SK-N-SH treated with all-trans-retinoic acid at 6 μM for 48 hours (cell line): Measurements from ENCODE around the gene EDEM3.

Experiments
- ATAC-seq: fragments of 200-7000 bp; cut with Tn5 transposase; 3 replicates; pipeline ENCODE4 v1.9.1; 2020; ENCODE audit warnings: mild to moderate bottlenecking, moderate library complexity
- ARNTL ChIP-seq: fragments of 450-650 bp; formaldehyde crosslinking; IDR thresholded peaks from 2 replicates; pipeline ENCODE4 v1.5.0; 2020; ENCODE audit warnings: low read depth, mild to moderate bottlenecking, moderate library complexity, borderline replicate concordance
- BACH2 ChIP-seq: fragments of 250-450 bp; sonication (Bioruptor Pico); IDR thresholded peaks from 2 replicates; pipeline ENCODE4 v1.9.0; 2021; ENCODE audit warnings: mild to moderate bottlenecking, borderline replicate concordance
- CREB5 ChIP-seq: fragments of 250-450 bp; sonication (Bioruptor Pico); IDR thresholded peaks from 2 replicates; pipeline ENCODE4 v1.5.1; 2020; ENCODE audit warnings: low read depth, mild to moderate bottlenecking, moderate library complexity
- CSDC2 ChIP-seq: fragments of 250-450 bp; sonication (Bioruptor Pico); IDR thresholded peaks from 2 replicates; pipeline ENCODE4 v1.5.0; 2020; ENCODE audit warnings: mild to moderate bottlenecking, moderate library complexity
- CSRNP3 ChIP-seq: fragments of 250-450 bp; sonication (Bioruptor Pico); IDR thresholded peaks from 2 replicates; pipeline ENCODE4 v1.5.1; 2021; ENCODE audit warnings: mild to moderate bottlenecking, moderate library complexity
- ESRRG ChIP-seq: fragments of 250-450 bp; sonication (Bioruptor Pico); IDR thresholded peaks from 2 replicates; pipeline ENCODE4 v1.6.1; 2021; ENCODE audit warnings: mild to moderate bottlenecking
- GLIS3 ChIP-seq: fragments of 250-450 bp; sonication (Bioruptor Pico); IDR thresholded peaks from 2 replicates; pipeline ENCODE4 v1.5.0; 2020; ENCODE audit warnings: mild to moderate bottlenecking, moderate library complexity
- ISL1 ChIP-seq: fragments of 250-450 bp; sonication (Bioruptor Pico); IDR thresholded peaks from 2 replicates; pipeline ENCODE4 v2.1.2; 2022; ENCODE audit warnings: mild to moderate bottlenecking, moderate library complexity
- OSR1 ChIP-seq: fragments of 250-450 bp; sonication (Bioruptor Pico); IDR thresholded peaks from 2 replicates; pipeline ENCODE4 v1.8.0; 2022; ENCODE audit warnings: moderate library complexity, mild to moderate bottlenecking, inconsistent platforms
- PATZ1 ChIP-seq: fragments of 250-450 bp; sonication (Bioruptor Pico); IDR thresholded peaks from 2 replicates; pipeline ENCODE4 v1.8.0; 2020; ENCODE audit warnings: mild to moderate bottlenecking, moderate library complexity, borderline replicate concordance
- PPARA ChIP-seq: fragments of 250-450 bp; sonication (Bioruptor Pico); IDR thresholded peaks from 2 replicates; pipeline ENCODE4 v1.5.0; 2020; ENCODE audit warnings: mild to moderate bottlenecking, borderline replicate concordance
- RARB ChIP-seq: fragments of 250-450 bp; sonication (Bioruptor Pico); IDR thresholded peaks from 2 replicates; pipeline ENCODE4 v1.8.0; 2021; ENCODE audit warnings: mild to moderate bottlenecking, moderate library complexity
- TCF4 ChIP-seq: fragments of 250-450 bp; sonication (Bioruptor Pico); IDR thresholded peaks from 2 replicates; pipeline ENCODE4 v1.8.0; 2021; ENCODE audit warnings: mild to moderate bottlenecking, moderate library complexity, borderline replicate concordance
- TOX ChIP-seq: fragments of 250-450 bp; sonication (Bioruptor Pico); IDR thresholded peaks from 2 replicates; pipeline ENCODE4 v1.8.0; 2021; ENCODE audit warnings: mild to moderate bottlenecking, moderate library complexity, borderline replicate concordance
- ZC3H10 ChIP-seq: fragments of 250-450 bp; sonication (Bioruptor Pico); IDR thresholded peaks from 2 replicates; pipeline ENCODE4 v1.5.1; 2021; ENCODE audit warnings: mild to moderate bottlenecking, moderate library complexity
- ZFP3 ChIP-seq: fragments of 250-450 bp; sonication (Bioruptor Pico); IDR thresholded peaks from 2 replicates; pipeline ENCODE4 v1.5.0; 2020; ENCODE audit warnings: mild to moderate bottlenecking, moderate library complexity
- ZFP30 ChIP-seq: fragments of 450-650 bp; formaldehyde crosslinking; IDR thresholded peaks from 2 replicates; pipeline ENCODE4 v1.5.0; 2022; ENCODE audit warnings: mild to moderate bottlenecking, moderate library complexity
- ZNF565 ChIP-seq: fragments of 450-650 bp; formaldehyde crosslinking; conservative IDR thresholded peaks from 2 replicates; pipeline ENCODE4 v1.5.0; 2020; ENCODE audit warnings: low read depth, mild to moderate bottlenecking, moderate library complexity
- ZNF70 ChIP-seq: fragments of 450-650 bp; formaldehyde crosslinking; IDR thresholded peaks from 2 replicates; pipeline ENCODE4 v1.5.0; 2020; ENCODE audit warnings: mild to moderate bottlenecking, moderate library complexity
- ZNF8 ChIP-seq: fragments of 450-650 bp; formaldehyde crosslinking; IDR thresholded peaks from 2 replicates; pipeline ENCODE4 v1.5.0; 2020; ENCODE audit warnings: mild to moderate bottlenecking, moderate library complexity
- TF ChIP-seq, protein P1 (sequence below): fragments of 250-450 bp; sonication (Bioruptor Pico); IDR thresholded peaks from 2 replicates; pipeline ENCODE4 v1.8.0; 2021; ENCODE audit warnings: low read depth, mild to moderate bottlenecking, moderate library complexity, borderline replicate concordance

The EDEM3 gene

DNA sequence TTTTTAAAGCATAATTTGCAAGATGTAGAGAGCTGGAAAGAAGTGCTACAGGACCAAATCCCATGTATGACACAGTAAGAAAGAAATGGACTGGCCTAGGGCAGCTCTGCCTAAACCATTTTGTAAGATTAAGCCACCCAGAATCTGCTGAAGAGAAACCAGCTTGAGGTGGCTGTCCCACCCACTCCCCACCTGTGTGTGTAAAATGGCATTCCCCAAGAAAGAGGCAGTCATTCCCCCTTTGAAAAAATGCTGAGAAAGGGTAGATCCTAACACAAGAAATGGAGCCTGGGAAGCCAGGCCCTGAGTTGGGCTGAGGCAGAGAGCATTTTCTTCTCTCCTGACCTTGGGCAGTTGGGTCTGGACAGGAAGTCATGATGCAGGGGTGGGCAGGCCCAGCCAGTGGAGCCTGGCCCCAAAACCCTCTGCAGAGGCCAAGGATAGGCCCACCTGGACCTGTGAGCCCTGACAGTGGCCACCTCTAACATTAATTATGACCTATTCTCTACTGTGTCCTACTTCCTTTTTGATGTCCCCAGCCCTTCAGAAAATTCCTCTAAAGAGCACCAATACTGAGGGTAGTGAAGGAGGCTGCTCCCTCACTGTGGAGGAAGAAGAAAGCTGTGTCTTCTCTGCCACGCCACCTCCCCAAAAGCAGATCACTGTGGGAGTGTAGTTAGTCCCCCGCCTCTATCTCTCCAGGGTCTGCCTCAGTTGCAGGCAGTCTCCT, 94.0 kb downstream of the EDEM3 start:
- TF ChIP-seq TOX (CRISPR knock-in tag), result no peak
- TF ChIP-seq ZNF70, result no peak
- no peak for TF ChIP-seq OSR1 (CRISPR knock-in tag)
- no peak for TF ChIP-seq ESRRG (CRISPR knock-in tag)
- no peak for TF ChIP-seq CREB5
- no peak for TF ChIP-seq RARB (CRISPR knock-in tag)
- TF ChIP-seq PATZ1, result no peak
- no peak for TF ChIP-seq ARNTL
- TF ChIP-seq BACH2 (CRISPR knock-in tag), result no peak
- TF ChIP-seq TCF4 (CRISPR knock-in tag), result no peak
- TF ChIP-seq, protein P1, sequence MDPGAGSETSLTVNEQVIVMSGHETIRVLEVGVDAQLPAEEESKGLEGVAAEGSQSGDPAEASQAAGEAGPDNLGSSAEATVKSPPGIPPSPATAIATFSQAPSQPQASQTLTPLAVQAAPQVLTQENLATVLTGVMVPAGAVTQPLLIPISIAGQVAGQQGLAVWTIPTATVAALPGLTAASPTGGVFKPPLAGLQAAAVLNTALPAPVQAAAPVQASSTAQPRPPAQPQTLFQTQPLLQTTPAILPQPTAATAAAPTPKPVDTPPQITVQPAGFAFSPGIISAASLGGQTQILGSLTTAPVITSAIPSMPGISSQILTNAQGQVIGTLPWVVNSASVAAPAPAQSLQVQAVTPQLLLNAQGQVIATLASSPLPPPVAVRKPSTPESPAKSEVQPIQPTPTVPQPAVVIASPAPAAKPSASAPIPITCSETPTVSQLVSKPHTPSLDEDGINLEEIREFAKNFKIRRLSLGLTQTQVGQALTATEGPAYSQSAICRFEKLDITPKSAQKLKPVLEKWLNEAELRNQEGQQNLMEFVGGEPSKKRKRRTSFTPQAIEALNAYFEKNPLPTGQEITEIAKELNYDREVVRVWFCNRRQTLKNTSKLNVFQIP, result no peak
- no peak for TF ChIP-seq ZNF8 (CRISPR knock-in tag)
- TF ChIP-seq CSDC2 (CRISPR knock-in tag), result no peak
- no peak for ATAC-seq

- no peak for ATAC-seq
- TF ChIP-seq ZNF565 (CRISPR knock-in tag) (no peak), ZFP30 (CRISPR knock-in tag) (no peak), PPARA (CRISPR knock-in tag) (no peak), CSDC2 (CRISPR knock-in tag) (no peak), ARNTL (no peak), ISL1 (CRISPR knock-in tag) (no peak), TCF4 (CRISPR knock-in tag) (no peak), ZNF8 (CRISPR knock-in tag) (no peak), CSRNP3 (CRISPR knock-in tag) (no peak), GLIS3 (CRISPR knock-in tag) (no peak), BACH2 (CRISPR knock-in tag) (no peak), ZFP3 (CRISPR knock-in tag) (no peak), OSR1 (CRISPR knock-in tag) (no peak), CREB5 (no peak), ESRRG (CRISPR knock-in tag) (no peak), ZC3H10 (CRISPR knock-in tag) (no peak), RARB (CRISPR knock-in tag) (no peak), ZNF70 (no peak)
- TF ChIP-seq, all 23 proteins: peak for 0
Observed at GRCh38 chr1:184658055-184658454, 96.6 kb downstream of the EDEM3 start.

DNA sequence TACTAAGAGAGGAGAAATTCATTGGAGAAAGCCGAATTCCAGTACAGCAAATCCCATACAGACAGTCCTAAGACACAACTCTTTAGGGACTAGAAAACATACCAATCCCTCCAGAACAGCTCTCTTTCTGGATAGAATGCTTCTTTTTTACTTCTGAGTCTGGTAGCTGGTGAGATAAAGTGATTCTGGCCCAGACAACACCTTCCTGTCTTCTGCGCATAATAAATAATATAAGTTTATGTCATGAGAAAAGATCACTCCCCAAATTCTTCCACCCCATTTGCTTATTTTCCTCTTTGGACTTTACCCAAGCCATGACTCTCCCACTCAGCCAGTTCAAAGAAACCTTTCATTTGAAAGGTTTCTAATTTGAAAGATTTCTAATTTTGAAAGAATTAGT, 98.4 kb downstream of the EDEM3 start:
- ATAC-seq, result no peak
- TF ChIP-seq GLIS3 (CRISPR knock-in tag), result no peak
- no peak for TF ChIP-seq ZNF70
- no peak for TF ChIP-seq OSR1 (CRISPR knock-in tag)
- no peak for TF ChIP-seq ESRRG (CRISPR knock-in tag)
- no peak for TF ChIP-seq PPARA (CRISPR knock-in tag)
- no peak for TF ChIP-seq CREB5
- TF ChIP-seq RARB (CRISPR knock-in tag), result no peak
- TF ChIP-seq CSRNP3 (CRISPR knock-in tag), result no peak
- no peak for TF ChIP-seq PATZ1
- TF ChIP-seq ISL1 (CRISPR knock-in tag), result no peak
- TF ChIP-seq TCF4 (CRISPR knock-in tag), result no peak
